HUDEP-2 (cell line): ENCODE data around the gene AATK.

Experiments
- DNase-seq, 76 experiments: peaks; one replicate each; lab custom pipeline; 2025; ENCODE audit not compliant: unreplicated experiment in 76 of 76; lab: John Stamatoyannopoulos, UW

Gene AATK, protein sequence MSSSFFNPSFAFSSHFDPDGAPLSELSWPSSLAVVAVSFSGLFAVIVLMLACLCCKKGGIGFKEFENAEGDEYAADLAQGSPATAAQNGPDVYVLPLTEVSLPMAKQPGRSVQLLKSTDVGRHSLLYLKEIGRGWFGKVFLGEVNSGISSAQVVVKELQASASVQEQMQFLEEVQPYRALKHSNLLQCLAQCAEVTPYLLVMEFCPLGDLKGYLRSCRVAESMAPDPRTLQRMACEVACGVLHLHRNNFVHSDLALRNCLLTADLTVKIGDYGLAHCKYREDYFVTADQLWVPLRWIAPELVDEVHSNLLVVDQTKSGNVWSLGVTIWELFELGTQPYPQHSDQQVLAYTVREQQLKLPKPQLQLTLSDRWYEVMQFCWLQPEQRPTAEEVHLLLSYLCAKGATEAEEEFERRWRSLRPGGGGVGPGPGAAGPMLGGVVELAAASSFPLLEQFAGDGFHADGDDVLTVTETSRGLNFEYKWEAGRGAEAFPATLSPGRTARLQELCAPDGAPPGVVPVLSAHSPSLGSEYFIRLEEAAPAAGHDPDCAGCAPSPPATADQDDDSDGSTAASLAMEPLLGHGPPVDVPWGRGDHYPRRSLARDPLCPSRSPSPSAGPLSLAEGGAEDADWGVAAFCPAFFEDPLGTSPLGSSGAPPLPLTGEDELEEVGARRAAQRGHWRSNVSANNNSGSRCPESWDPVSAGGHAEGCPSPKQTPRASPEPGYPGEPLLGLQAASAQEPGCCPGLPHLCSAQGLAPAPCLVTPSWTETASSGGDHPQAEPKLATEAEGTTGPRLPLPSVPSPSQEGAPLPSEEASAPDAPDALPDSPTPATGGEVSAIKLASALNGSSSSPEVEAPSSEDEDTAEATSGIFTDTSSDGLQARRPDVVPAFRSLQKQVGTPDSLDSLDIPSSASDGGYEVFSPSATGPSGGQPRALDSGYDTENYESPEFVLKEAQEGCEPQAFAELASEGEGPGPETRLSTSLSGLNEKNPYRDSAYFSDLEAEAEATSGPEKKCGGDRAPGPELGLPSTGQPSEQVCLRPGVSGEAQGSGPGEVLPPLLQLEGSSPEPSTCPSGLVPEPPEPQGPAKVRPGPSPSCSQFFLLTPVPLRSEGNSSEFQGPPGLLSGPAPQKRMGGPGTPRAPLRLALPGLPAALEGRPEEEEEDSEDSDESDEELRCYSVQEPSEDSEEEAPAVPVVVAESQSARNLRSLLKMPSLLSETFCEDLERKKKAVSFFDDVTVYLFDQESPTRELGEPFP (N-terminal part only)

GRCh38 chr17:81166033-81166492 is at the start of gene AATK:
TSS of gene AATK (minus strand) at chr17:81166221. CDS start at chr17:81165992, 229 bp downstream.
- no peak for DNase-seq

GRCh38 chr17:81213978-81214377 is 48.0 kb upstream of the AATK start:
- DNase-seq, result no peak

GRCh38 chr17:81212365-81212764 is 46.3 kb upstream of the AATK start:
- no peak for DNase-seq

- DNase-seq, result peak in 1 of 76 experiments; percentile 2
Measured at GRCh38 chr17:81210868-81211267, 44.8 kb upstream of the AATK start.

- no peak for DNase-seq
Measured at GRCh38 chr17:81210466-81210865, 44.4 kb upstream of the AATK start.

GRCh38 chr17:81209141-81209540 is 43.1 kb upstream of the AATK start:
- DNase-seq, result no peak

GRCh38 chr17:81208651-81209050 is 42.6 kb upstream of the AATK start:
- no peak for DNase-seq

DNA sequence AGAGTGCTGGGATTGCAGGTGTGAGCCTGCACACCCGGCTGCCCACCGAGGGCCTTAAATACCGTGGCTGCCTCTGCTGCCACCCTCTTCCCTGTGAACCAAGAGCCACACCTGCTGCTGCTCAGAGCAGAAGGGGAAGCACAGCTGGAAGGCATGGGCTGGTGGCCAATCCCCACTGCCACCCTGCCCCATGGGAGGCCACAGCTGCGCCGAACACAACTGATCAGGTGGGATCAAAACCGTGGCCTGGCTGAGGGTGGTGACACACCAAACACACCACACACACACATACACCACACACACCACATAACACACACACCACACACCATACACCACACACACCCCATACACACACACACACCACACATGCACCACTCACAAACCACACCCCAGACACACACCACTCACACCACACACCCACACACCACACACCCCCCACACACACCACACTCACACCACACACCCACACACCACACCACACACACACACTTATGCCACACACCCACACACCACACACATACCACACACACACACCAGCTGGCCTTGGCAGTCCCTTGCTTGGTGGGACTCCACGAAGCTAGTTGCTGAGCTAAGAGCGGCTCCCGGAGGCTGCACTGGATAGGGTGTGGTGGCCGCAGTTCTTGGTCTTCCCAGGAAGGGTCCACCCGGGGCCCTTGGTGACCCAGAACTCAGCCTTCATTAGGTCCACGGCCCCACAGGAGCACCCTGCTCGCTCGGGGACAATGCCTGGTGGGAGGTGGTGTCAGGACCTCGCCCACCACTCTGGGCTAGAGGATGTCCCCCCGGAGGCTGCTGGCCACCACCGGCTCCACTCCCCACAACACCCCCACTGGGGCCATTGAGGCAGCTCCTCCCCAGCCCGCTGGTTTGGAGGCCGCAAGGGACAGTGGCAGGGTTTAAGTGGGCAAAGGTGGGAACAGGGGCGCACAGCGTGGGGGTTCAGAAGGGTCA is 41.9 kb upstream of the AATK start:
- peak in 22 of 76 experiments; percentile 3 to 32 (median 13) for DNase-seq

DNA sequence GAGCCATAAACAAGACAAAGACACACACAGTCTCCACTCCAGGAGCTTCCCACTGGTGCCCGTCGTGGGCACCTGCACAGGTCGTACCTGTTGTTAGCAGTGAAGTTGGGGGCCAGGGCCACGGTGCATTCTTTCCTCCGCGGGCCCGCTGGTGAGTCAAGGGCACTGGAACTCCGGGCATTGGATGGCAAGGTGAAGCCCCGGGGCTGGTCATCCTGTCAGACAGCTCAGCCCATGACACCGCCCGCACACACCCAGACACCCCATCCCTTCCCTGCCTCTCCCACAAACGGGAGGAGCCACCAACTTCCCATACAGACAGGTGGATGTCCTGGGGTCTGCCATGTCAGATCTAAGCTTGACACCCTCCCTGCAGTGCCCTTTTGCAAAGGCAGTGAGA is 40.6 kb upstream of the AATK start:
- no peak for DNase-seq

GRCh38 chr17:81206166-81206565 is 40.1 kb upstream of the AATK start:
- DNase-seq, result no peak

- DNase-seq, result no peak
Measured at GRCh38 chr17:81204578-81204977, 38.6 kb upstream of the AATK start.

DNA sequence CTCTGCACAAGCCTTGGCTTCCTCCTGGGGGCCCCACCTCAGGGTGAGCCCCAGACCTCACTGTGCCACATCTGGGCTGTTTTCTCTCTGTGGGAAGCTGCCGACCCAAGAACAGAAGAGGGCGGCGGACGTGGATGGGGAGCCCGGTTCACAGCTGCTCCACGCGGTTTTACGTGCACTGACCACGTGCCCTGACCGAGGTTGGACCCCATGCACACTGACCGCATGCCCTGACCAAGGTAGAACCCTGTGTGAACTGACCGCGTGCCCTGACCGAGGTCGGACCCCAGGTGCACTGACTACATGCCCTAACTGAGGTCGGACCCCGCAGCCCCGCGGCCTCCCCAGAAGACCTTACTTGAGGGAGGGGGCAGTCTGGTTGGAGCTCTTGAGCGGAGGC is 37.1 kb upstream of the AATK start:
- DNase-seq, result no peak

DNA sequence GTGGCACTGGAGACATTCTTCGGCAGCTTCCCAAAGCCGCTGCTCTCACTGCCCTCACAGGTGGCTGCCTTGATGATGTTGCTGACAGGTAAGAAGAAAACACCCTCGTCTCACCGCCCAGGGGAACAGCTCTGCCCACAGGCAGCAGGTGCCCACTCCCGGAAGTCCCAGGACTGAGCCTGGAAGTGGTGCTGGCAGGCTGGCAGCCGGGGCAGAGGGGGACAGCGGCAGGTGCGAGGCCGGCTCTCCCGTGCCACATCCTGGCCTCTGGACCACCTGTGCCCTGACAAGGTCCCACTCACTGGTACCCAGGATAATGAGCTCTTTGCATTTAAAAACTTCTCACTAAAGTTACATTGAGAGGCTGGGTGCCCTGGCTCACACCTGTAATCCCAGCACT is 36.3 kb upstream of the AATK start:
- no peak for DNase-seq

- peak in 73 of 76 experiments; percentile 9 to 88 (median 65) for DNase-seq
Measured at GRCh38 chr17:81200695-81201580, 34.9 kb upstream of the AATK start.

- DNase-seq, result no peak
Measured at GRCh38 chr17:81200201-81200600, 34.2 kb upstream of the AATK start.

DNA sequence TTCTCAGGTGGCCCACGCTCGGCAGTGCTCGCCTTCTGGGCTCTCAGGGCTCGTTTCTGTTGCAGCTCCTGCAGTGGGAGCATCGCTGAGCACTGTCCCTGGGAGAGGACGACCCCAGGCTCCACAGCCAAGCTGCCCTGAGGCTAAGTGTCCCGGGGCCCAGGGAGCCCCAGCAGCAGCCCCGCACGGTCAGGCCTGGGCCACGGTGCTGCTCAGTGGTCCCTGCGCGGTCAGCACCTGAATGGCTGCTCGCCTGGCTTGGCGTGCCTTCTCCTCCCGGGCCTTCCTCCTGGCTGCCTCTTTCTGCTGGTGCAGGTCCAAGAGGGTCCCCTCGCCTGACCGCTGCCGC is 33.4 kb upstream of the AATK start:
- DNase-seq, result no peak

- no peak for DNase-seq
Measured at GRCh38 chr17:81198826-81199481, 32.9 kb upstream of the AATK start.

DNA sequence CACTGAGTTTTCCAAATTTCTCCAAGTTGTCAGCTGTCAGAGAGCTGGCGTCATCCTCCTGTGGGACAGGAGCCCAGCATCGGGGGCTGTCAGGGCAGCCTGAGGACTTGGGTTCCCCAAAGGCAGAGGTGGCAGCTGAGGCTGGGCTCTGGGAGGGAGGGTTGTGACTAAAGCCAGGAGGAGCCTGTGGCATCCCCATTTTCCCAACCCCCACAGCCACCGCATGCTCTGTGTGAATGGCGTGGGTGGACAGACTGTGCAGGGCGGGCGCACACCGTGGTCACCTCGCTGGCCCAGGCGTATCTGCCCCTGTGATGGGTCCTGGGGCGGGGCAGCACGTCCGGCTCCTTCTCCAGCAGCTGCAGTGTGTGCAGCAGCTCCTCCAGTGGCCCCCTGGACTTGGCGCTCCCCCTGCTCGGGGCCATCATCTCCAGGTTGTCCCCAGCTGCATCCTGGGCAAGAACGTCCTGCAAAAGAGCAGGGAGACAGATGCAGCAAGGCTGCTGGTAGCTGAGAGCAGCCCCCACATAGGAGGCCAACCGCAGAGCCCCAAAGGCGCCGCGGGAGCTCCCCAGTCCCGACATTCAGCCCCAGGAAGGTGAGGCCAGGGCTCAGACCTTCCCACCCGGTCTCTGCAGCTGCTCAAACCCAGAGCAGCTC is 31.9 kb upstream of the AATK start:
- DNase-seq, result peak in 2 of 76 experiments; percentile 5 to 35
